HepG2 (cell line): ENCODE data around the gene TRPM5. TPM values are rescaled to one million over a fixed set of nuclear protein-coding genes. Genes with fewer than 3 reads are reported as not detected.

Experiments used
- ARHGAP35 ChIP-seq: sonication (generic); formaldehyde crosslinking; IDR thresholded peaks from 2 replicates; pipeline ENCODE4 v1.9.0; 2022; ENCODE audit warnings: mild to moderate bottlenecking, inconsistent platforms, moderate library complexity, missing genetic modification reagents, borderline replicate concordance
- ATF3 ChIP-seq: sonication (generic); formaldehyde crosslinking; IDR thresholded peaks from 2 replicates; pipeline ENCODE4 v1.4.0; 2020; ENCODE audit warnings: missing genetic modification reagents
- CC2D1A ChIP-seq: sonication (generic); formaldehyde crosslinking; IDR thresholded peaks from 2 replicates; pipeline ENCODE4 v1.8.1; 2023; ENCODE audit warnings: mild to moderate bottlenecking, missing genetic modification reagents
- ELF4 ChIP-seq: sonication (generic); formaldehyde crosslinking; IDR thresholded peaks from 2 replicates; pipeline ENCODE4 v1.5.0; 2020; ENCODE audit warnings: missing genetic modification reagents, mild to moderate bottlenecking, moderate library complexity, borderline replicate concordance
- GLMP ChIP-seq: sonication (generic); formaldehyde crosslinking; IDR thresholded peaks from 2 replicates; pipeline ENCODE4 v1.9.0; 2021; ENCODE audit warnings: missing genetic modification reagents, mild to moderate bottlenecking, borderline replicate concordance
- HMG20B ChIP-seq: conservative IDR thresholded peaks from 2 replicates; pipeline ENCODE4 v1.6.1; 2016; ENCODE audit warnings: missing genetic modification reagents, missing compliant biosample characterization
- HOXD1 ChIP-seq: sonication (generic); formaldehyde crosslinking; IDR thresholded peaks from 2 replicates; pipeline ENCODE4 v1.5.0; 2020; ENCODE audit warnings: missing genetic modification reagents
- NPAS2 ChIP-seq: sonication (generic); formaldehyde crosslinking; IDR thresholded peaks from 2 replicates; pipeline ENCODE4 v1.8.0; 2022; ENCODE audit warnings: mild to moderate bottlenecking, missing genetic modification reagents, borderline replicate concordance
- PITX1 ChIP-seq: sonication (generic); formaldehyde crosslinking; IDR thresholded peaks from 2 replicates; pipeline ENCODE4 v1.5.1; 2020; ENCODE audit warnings: mild to moderate bottlenecking, missing genetic modification reagents
- REXO4 ChIP-seq: sonication (generic); formaldehyde crosslinking; IDR thresholded peaks from 2 replicates; pipeline ENCODE4 v1.8.0; 2022; ENCODE audit warnings: missing genetic modification reagents, mild to moderate bottlenecking, borderline replicate concordance
- SMAD3 ChIP-seq: sonication (generic); formaldehyde crosslinking; IDR thresholded peaks from 2 replicates; pipeline ENCODE4 v1.4.0; 2020; ENCODE audit warnings: missing genetic modification reagents
- TOPORS ChIP-seq: sonication (generic); formaldehyde crosslinking; IDR thresholded peaks from 2 replicates; pipeline ENCODE4 v1.8.0; 2023; ENCODE audit warnings: mild to moderate bottlenecking, missing genetic modification reagents
- ZNF317 ChIP-seq: sonication (generic); formaldehyde crosslinking; IDR thresholded peaks from 2 replicates; pipeline ENCODE4 v1.5.0; 2020; ENCODE audit warnings: mild to moderate bottlenecking, missing genetic modification reagents
- ZNF350 ChIP-seq: sonication (generic); formaldehyde crosslinking; IDR thresholded peaks from 2 replicates; pipeline ENCODE4 v1.4.0; 2020; ENCODE audit warnings: mild to moderate bottlenecking, low read depth, missing genetic modification reagents, borderline replicate concordance
- ZNF563 ChIP-seq: sonication (generic); formaldehyde crosslinking; IDR thresholded peaks from 2 replicates; pipeline ENCODE4 v1.8.0; 2022; ENCODE audit warnings: mild to moderate bottlenecking, moderate library complexity, missing genetic modification reagents
- ZNF614 ChIP-seq: IDR thresholded peaks from 2 replicates; pipeline ENCODE4 v1.6.1; 2018; ENCODE audit warnings: missing biosample characterization, missing genetic modification reagents, inconsistent platforms, borderline replicate concordance
- ZNF737 ChIP-seq: sonication (generic); formaldehyde crosslinking; IDR thresholded peaks from 2 replicates; pipeline ENCODE4 v1.5.0; 2020; ENCODE audit warnings: missing genetic modification reagents, mild to moderate bottlenecking, borderline replicate concordance
- ZNF775 ChIP-seq: sonication (generic); formaldehyde crosslinking; IDR thresholded peaks from 2 replicates; pipeline ENCODE4 v1.4.0; 2020; ENCODE audit warnings: missing genetic modification reagents, mild to moderate bottlenecking, moderate library complexity, borderline replicate concordance
- polyA plus RNA-seq, 8 experiments: library from polyadenylated mRNA; depleted of rRNA in 3 of 8; stranded (reverse) in 7 of 8; unstranded in 1 of 8; fragments of >200 nt; fragmentation: Illumina TruSeq in 4 of 8; extraction: Trizol in 4 of 8; gene quantifications; 2 replicates each; pipeline versions ENCODE4 v1.2.1 to v1.2.3, GENCODE V29; 2011 to 2016; ENCODE audit warnings: low read depth in 4 of 8, missing spikeins in 1 of 8, mixed read lengths in 1 of 8; ENCODE audit not compliant: insufficient read depth in 1 of 8
- total RNA-seq, 5 experiments: library from RNA; depleted of rRNA; stranded (reverse); fragments of >200 nt; fragmentation: Illumina TruSeq; extraction: Trizol; gene quantifications; 2 replicates each; pipeline ENCODE4 v1.2.3, GENCODE V29; 2016; ENCODE audit warnings: low read depth in 1 of 5
- TF ChIP-seq, protein P1 (sequence below): sonication (generic); formaldehyde crosslinking; IDR thresholded peaks from 2 replicates; pipeline ENCODE4 v1.4.0; 2020; ENCODE audit warnings: missing genetic modification reagents, borderline replicate concordance
- TF ChIP-seq, protein P2 (sequence below): IDR thresholded peaks from 2 replicates; pipeline ENCODE4 v1.6.1; 2012; ENCODE audit warnings: low read length, improper control_type of control experiment

Gene TRPM5
- total and polyA plus RNA-seq, 2 of the 13 experiments (the other 11 are each of a cell fraction or from before 2014, with no cell fraction given) = 0.12 TPM; not detected in 1

GRCh38 chr11:2409611-2410468, 34.5 kb downstream of the TRPM5 start (continued):
- TF ChIP-seq GLMP (CRISPR knock-in tag) = no peak
- TF ChIP-seq TOPORS (CRISPR knock-in tag) = no peak
- TF ChIP-seq, protein P1, sequence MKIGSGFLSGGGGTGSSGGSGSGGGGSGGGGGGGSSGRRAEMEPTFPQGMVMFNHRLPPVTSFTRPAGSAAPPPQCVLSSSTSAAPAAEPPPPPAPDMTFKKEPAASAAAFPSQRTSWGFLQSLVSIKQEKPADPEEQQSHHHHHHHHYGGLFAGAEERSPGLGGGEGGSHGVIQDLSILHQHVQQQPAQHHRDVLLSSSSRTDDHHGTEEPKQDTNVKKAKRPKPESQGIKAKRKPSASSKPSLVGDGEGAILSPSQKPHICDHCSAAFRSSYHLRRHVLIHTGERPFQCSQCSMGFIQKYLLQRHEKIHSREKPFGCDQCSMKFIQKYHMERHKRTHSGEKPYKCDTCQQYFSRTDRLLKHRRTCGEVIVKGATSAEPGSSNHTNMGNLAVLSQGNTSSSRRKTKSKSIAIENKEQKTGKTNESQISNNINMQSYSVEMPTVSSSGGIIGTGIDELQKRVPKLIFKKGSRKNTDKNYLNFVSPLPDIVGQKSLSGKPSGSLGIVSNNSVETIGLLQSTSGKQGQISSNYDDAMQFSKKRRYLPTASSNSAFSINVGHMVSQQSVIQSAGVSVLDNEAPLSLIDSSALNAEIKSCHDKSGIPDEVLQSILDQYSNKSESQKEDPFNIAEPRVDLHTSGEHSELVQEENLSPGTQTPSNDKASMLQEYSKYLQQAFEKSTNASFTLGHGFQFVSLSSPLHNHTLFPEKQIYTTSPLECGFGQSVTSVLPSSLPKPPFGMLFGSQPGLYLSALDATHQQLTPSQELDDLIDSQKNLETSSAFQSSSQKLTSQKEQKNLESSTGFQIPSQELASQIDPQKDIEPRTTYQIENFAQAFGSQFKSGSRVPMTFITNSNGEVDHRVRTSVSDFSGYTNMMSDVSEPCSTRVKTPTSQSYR (CRISPR knock-in tag) = no peak
- no peak; the same call in 1 of the 2 replicates for TF ChIP-seq ARHGAP35 (CRISPR knock-in tag)
- TF ChIP-seq ZNF317 = no peak
- no peak for TF ChIP-seq HMG20B (CRISPR knock-in tag)
- TF ChIP-seq ZNF737 (CRISPR knock-in tag) = no peak
- TF ChIP-seq, protein P2, sequence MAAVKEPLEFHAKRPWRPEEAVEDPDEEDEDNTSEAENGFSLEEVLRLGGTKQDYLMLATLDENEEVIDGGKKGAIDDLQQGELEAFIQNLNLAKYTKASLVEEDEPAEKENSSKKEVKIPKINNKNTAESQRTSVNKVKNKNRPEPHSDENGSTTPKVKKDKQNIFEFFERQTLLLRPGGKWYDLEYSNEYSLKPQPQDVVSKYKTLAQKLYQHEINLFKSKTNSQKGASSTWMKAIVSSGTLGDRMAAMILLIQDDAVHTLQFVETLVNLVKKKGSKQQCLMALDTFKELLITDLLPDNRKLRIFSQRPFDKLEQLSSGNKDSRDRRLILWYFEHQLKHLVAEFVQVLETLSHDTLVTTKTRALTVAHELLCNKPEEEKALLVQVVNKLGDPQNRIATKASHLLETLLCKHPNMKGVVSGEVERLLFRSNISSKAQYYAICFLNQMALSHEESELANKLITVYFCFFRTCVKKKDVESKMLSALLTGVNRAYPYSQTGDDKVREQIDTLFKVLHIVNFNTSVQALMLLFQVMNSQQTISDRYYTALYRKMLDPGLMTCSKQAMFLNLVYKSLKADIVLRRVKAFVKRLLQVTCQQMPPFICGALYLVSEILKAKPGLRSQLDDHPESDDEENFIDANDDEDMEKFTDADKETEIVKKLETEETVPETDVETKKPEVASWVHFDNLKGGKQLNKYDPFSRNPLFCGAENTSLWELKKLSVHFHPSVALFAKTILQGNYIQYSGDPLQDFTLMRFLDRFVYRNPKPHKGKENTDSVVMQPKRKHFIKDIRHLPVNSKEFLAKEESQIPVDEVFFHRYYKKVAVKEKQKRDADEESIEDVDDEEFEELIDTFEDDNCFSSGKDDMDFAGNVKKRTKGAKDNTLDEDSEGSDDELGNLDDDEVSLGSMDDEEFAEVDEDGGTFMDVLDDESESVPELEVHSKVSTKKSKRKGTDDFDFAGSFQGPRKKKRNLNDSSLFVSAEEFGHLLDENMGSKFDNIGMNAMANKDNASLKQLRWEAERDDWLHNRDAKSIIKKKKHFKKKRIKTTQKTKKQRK = no peak
- peak; percentile 80 for TF ChIP-seq SMAD3 (CRISPR knock-in tag)
- no peak for TF ChIP-seq CC2D1A (CRISPR knock-in tag)
- no peak; the same call in 1 of the 2 replicates for TF ChIP-seq ZNF350 (CRISPR knock-in tag)
- no peak for TF ChIP-seq ELF4 (CRISPR knock-in tag)
- TF ChIP-seq NPAS2 (CRISPR knock-in tag) = no peak
- no peak for TF ChIP-seq ZNF775 (CRISPR knock-in tag)
- no peak for TF ChIP-seq ATF3
- TF ChIP-seq HOXD1 (CRISPR knock-in tag) = peak; percentile 70; the same call in 1 of the 2 replicates
- 0 out of 2 replicates have a peak, but pooled peaks have one; percentile 21 for TF ChIP-seq ZNF563 (CRISPR knock-in tag)
- TF ChIP-seq PITX1 = peak; percentile 79
- TF ChIP-seq REXO4 (CRISPR knock-in tag) = no peak
- TF ChIP-seq ZNF614 (CRISPR knock-in tag) = no peak; the same call in 1 of the 2 replicates
